ENCODE data around the gene ZMYND10. TPM values are rescaled to one million over a fixed set of nuclear protein-coding genes. Genes with fewer than 3 reads are reported as not detected.

ZMYND10 gene
- total RNA-seq, 1 experiment from 2014 or later, result 0.67 TPM

DNA sequence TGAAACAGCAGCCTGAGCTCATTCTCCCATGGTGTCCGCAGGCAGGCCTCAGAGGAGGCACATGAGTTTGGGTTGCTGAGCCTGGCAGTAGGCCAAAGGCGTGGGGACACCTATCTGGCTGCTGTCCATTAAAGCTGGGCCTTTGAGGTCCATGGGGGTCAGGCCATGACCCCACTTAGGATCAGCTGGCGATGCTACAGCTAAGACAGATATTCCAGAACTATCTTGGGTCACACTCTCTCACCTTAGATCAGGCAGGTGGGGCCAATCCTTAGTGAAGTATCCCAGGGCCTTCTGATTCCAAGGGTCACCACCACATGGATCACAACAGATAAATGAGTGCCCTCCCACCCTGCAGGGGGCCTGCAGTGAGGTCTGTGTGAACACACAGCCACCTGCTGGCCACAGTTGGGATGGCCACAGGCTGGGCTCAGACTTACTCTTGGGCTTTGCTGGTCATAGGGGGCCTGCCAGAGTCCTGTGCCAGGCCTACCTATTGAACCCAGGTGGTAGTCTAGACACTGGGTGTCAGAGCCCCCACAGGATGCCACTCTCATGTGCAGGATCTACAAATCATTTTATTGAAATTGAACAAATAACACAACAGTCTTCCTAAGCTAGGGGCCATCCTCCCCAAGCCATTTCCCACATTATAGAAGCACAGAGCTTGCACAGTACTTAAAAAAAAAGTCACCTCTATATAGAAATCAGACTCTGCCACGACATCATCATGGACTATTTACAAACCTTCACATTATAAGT is 21.0 kb downstream of the ZMYND10 start:
- POLR2A ChIA-PET (ENCODE audit: low non-redundant PET), result no interaction called here
- peak overlapping the region; percentile 30 for H3K27ac ChIP-seq (ENCODE audit: low read depth, low read length, poor library complexity, severe bottlenecking)
- no peak overlapping the region for H3K4me3 ChIP-seq (ENCODE audit: low read depth, low read length, poor library complexity, severe bottlenecking)
- BruUV-seq (replicated peaks), result no TSS peak
- no peaks in the 10 kb centered on the region for H3K36me3 ChIP-seq (ENCODE audit: insufficient read depth, low read length, poor library complexity, severe bottlenecking)
- peaks cover 3% of the 10 kb centered on the region for H3K4me1 ChIP-seq (ENCODE audit: insufficient read depth, low read length, poor library complexity, severe bottlenecking)
- peak; percentile 65 for DNase-seq (ENCODE audit: low spot score)
- H3K27me3 ChIP-seq (replicated peaks; ENCODE audit: insufficient read depth, low read depth, low read length, poor library complexity), result no peaks in the 10 kb centered on the region
- H3K9me3 ChIP-seq (ENCODE audit: low read depth, low read length, poor library complexity, severe bottlenecking), result no peaks in the 10 kb centered on the region
- intact Hi-C loops (cut with micrococcal nuclease; ENCODE audit: unreplicated experiment), result no loop called here
- TF ChIP-seq, protein P1, sequence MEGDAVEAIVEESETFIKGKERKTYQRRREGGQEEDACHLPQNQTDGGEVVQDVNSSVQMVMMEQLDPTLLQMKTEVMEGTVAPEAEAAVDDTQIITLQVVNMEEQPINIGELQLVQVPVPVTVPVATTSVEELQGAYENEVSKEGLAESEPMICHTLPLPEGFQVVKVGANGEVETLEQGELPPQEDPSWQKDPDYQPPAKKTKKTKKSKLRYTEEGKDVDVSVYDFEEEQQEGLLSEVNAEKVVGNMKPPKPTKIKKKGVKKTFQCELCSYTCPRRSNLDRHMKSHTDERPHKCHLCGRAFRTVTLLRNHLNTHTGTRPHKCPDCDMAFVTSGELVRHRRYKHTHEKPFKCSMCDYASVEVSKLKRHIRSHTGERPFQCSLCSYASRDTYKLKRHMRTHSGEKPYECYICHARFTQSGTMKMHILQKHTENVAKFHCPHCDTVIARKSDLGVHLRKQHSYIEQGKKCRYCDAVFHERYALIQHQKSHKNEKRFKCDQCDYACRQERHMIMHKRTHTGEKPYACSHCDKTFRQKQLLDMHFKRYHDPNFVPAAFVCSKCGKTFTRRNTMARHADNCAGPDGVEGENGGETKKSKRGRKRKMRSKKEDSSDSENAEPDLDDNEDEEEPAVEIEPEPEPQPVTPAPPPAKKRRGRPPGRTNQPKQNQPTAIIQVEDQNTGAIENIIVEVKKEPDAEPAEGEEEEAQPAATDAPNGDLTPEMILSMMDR (conservative IDR thresholded peaks at IDR 0.05; ENCODE audit: low read depth, low read length), result peak; percentile 66
- TF ChIP-seq EZH2 (IDR thresholded peaks at IDR 0.05; ENCODE audit: borderline replicate concordance, low read depth, low read length, poor library complexity, severe bottlenecking), result no peak
- CTCF ChIA-PET, result no interaction called here

DNA sequence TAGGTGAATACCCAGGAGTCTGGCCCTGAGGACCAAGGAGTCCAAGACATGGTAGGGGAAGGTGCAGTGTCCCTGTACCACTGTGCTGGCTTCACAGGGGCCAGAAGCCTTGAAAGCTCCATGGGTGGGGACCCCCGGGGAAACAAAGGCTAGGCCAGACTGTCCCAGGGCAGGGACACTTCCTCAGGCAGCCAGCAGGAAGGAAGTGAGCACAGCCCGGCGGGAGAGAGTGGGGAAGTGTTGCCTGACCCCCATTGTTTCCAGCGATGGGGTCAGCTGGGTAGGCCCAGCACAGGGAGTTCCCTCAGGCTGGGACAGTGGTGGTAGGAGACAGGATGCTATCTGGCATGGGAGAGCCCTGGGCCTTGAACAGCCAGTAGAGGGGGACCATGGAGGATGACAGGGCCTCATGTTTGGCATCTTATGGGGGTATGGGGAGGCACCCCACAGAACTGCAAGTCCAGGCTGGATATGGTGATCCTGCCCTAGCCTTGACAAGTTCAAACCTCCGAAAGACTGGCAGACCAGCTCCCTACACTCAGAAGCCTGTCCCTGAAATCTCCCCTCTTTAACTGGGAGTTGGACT is 21.8 kb downstream of the ZMYND10 start:
- ChIA-PET POLR2A (ENCODE audit: low non-redundant PET) (no interaction called here), CTCF (no interaction called here)
- Histone ChIP-seq H3K9me3 (ENCODE audit: low read depth, low read length, poor library complexity, severe bottlenecking) (no peaks in the 10 kb centered on the region), H3K4me3 (ENCODE audit: low read depth, low read length, poor library complexity, severe bottlenecking) (no peak overlapping the region), H3K4me1 (ENCODE audit: insufficient read depth, low read length, poor library complexity, severe bottlenecking) (peaks cover 3% of the 10 kb centered on the region), H3K27me3 (replicated peaks; ENCODE audit: insufficient read depth, low read depth, low read length, poor library complexity) (no peaks in the 10 kb centered on the region), H3K36me3 (ENCODE audit: insufficient read depth, low read length, poor library complexity, severe bottlenecking) (no peaks in the 10 kb centered on the region), H3K27ac (ENCODE audit: low read depth, low read length, poor library complexity, severe bottlenecking) (no peak overlapping the region)
- intact Hi-C loops (cut with micrococcal nuclease; ENCODE audit: unreplicated experiment), result no loop called here
- no peak for DNase-seq (ENCODE audit: low spot score)
- no TSS peak for BruUV-seq (replicated peaks)
- TF ChIP-seq EZH2 (IDR thresholded peaks at IDR 0.05; ENCODE audit: borderline replicate concordance, low read depth, low read length, poor library complexity, severe bottlenecking), result no peak
- TF ChIP-seq, protein P1 (conservative IDR thresholded peaks at IDR 0.05; ENCODE audit: low read depth, low read length), result no peak

DNA sequence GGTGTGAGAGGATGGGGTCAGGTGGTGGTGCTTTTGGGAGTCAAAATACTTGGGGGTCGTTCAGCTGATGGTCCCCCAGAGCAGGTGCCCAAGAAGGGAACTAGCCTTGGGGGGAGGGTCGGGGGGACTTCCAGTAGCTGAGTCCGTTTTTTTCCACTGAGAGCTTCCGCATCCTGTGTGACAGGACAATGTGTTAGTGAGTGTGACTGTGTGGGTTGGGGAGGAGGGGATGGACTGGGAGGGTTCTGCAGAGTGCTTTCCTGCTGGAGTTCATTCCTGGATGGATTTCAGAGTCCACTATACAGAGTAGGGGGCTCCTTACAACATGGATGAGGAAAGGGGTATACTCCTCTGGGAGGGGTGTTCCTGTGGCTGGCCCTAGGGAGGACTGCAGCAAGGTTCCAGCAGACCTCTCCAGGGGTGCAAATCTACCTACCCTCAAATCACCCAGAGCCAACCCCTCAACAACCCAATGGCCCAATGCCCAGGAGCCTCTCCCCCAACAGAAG is 22.4 kb downstream of the ZMYND10 start:
- CTCF ChIA-PET, result no interaction called here

More for the DNA sequence above, 22.4 kb downstream of the ZMYND10 start:
- Histone ChIP-seq H3K4me3 (ENCODE audit: low read depth, low read length, poor library complexity, severe bottlenecking) (no peak overlapping the region), H3K4me1 (ENCODE audit: insufficient read depth, low read length, poor library complexity, severe bottlenecking) (peaks cover 3% of the 10 kb centered on the region), H3K27ac (ENCODE audit: low read depth, low read length, poor library complexity, severe bottlenecking) (no peak overlapping the region), H3K9me3 (ENCODE audit: low read depth, low read length, poor library complexity, severe bottlenecking) (no peaks in the 10 kb centered on the region), H3K27me3 (replicated peaks; ENCODE audit: insufficient read depth, low read depth, low read length, poor library complexity) (no peaks in the 10 kb centered on the region), H3K36me3 (ENCODE audit: insufficient read depth, low read length, poor library complexity, severe bottlenecking) (no peaks in the 10 kb centered on the region)
- intact Hi-C loops (cut with micrococcal nuclease; ENCODE audit: unreplicated experiment), result no loop called here
- no peak for DNase-seq (ENCODE audit: low spot score)
- POLR2A ChIA-PET (ENCODE audit: low non-redundant PET), result no interaction called here
- TF ChIP-seq, protein P1 (conservative IDR thresholded peaks at IDR 0.05; ENCODE audit: low read depth, low read length), result no peak
- no peak for TF ChIP-seq EZH2 (IDR thresholded peaks at IDR 0.05; ENCODE audit: borderline replicate concordance, low read depth, low read length, poor library complexity, severe bottlenecking)
- no TSS peak for BruUV-seq (replicated peaks)

Measured in A673 (cell line).